Smooth muscle cell (in vitro differentiated cells): ENCODE results near the gene CRAMP1. TPM values are rescaled to one million over a fixed set of nuclear protein-coding genes. Genes with fewer than 3 reads are reported as not detected.

Experiments
- DNase-seq: peaks from one replicate; lab custom pipeline; 2025; ENCODE audit not compliant: unreplicated experiment; lab: John Stamatoyannopoulos, UW
- H2AFZ ChIP-seq: fragments of 200-600 bp; sonication (generic); 2 replicates; pipeline ENCODE4 v1.6.0; 2016; ENCODE audit warnings: antibody characterized with exemption, low read depth, mild to moderate bottlenecking
- H3F3A ChIP-seq: fragments of 200-600 bp; sonication (generic); 2 replicates; pipeline ENCODE4 v1.6.0; 2017; ENCODE audit warnings: antibody characterized with exemption, low read depth
- H3K27ac ChIP-seq: fragments of 200-600 bp; sonication (generic); 2 replicates; pipeline ENCODE4 v1.5.1; 2016; ENCODE audit warnings: low read depth, mild to moderate bottlenecking
- H3K27me3 ChIP-seq: fragments of 200-600 bp; sonication (generic); 2 replicates; pipeline ENCODE4 v1.6.1; 2016; ENCODE audit warnings: low read depth, mild to moderate bottlenecking
- H3K36me3 ChIP-seq: fragments of 200-600 bp; sonication (generic); 2 replicates; pipeline ENCODE4 v1.5.1; 2016; ENCODE audit warnings: low read depth
- H3K4me1 ChIP-seq: fragments of 200-600 bp; sonication (generic); 2 replicates; pipeline ENCODE4 v1.5.1; 2016; ENCODE audit warnings: low read depth
- H3K4me2 ChIP-seq: fragments of 200-600 bp; sonication (generic); 2 replicates; pipeline ENCODE4 v1.6.0; 2016; ENCODE audit warnings: mild to moderate bottlenecking
- H3K4me3 ChIP-seq: fragments of 200-600 bp; sonication (generic); 2 replicates; pipeline ENCODE4 v1.5.1; 2016; ENCODE audit warnings: mild to moderate bottlenecking
- H3K79me2 ChIP-seq: fragments of 200-600 bp; sonication (generic); 2 replicates; pipeline ENCODE4 v1.6.0; 2016; ENCODE audit warnings: low read depth, mild to moderate bottlenecking
- H3K9ac ChIP-seq: fragments of 200-600 bp; sonication (generic); 2 replicates; pipeline ENCODE4 v1.6.0; 2016; ENCODE audit warnings: low read depth
- H3K9me3 ChIP-seq: fragments of 200-600 bp; sonication (generic); replicated peaks from 2 replicates; pipeline ENCODE4 v1.5.1; 2016; ENCODE audit warnings: low read depth
- H4K20me1 ChIP-seq: fragments of 200-600 bp; sonication (generic); 2 replicates; pipeline ENCODE4 v1.6.0; 2016; ENCODE audit warnings: low read depth
- CTCF ChIP-seq: fragments of 200-600 bp; sonication (generic); IDR thresholded peaks from 2 replicates; pipeline ENCODE4 v1.5.1; 2017; ENCODE audit warnings: borderline replicate concordance, mild to moderate bottlenecking, antibody characterized with exemption; ENCODE audit not compliant: insufficient read depth, poor library complexity, severe bottlenecking
- WGBS: methylation state at CpG from one replicate; pipeline ENCODE4 v1.1.7; 2016; ENCODE audit warnings: low lambda C conversion rate; 5-methylcytosine and 5-hydroxymethylcytosine counted together
- polyA plus RNA-seq: library from polyadenylated mRNA; unstranded; fragments of >200 nt; fragmentation: Nextera tagmentation; extraction: Ambion mirVana; gene quantifications from 2 replicates; pipeline ENCODE4 v1.2.1, GENCODE V29; 2016
- total RNA-seq: library from RNA; depleted of rRNA; stranded (reverse); fragments of >200 nt; gene quantifications from 2 replicates; pipeline ENCODE4 v1.2.3, GENCODE V29; 2014

Gene CRAMP1
- total and polyA plus RNA-seq, 2 experiments from 2014 or later = 7.9 to 16.5 TPM

- no peaks in the 10 kb centered on the region for H3K9me3 ChIP-seq
- H2AFZ ChIP-seq = no peak overlapping the region
- DNase-seq = no peak
- no peak overlapping the region for H3K4me2 ChIP-seq
- H3K79me2 ChIP-seq = no peaks in the 10 kb centered on the region
- no peak overlapping the region for H3K9ac ChIP-seq
- no peaks in the 10 kb centered on the region for H3F3A ChIP-seq
- no peak for TF ChIP-seq CTCF
- no peaks in the 10 kb centered on the region for H3K4me1 ChIP-seq
- no peaks in the 10 kb centered on the region for H3K27me3 ChIP-seq
- H3K27ac ChIP-seq = no peak overlapping the region
- H3K4me3 ChIP-seq = no peak overlapping the region
- peaks cover 12% of the 10 kb centered on the region for H4K20me1 ChIP-seq
- H3K36me3 ChIP-seq = peaks cover 7% of the 10 kb centered on the region
- 97% methylated on average over 52 of the region's 52 CpGs for WGBS
Observed at GRCh38 chr16:1655909-1656807, 44.0 kb downstream of the CRAMP1 start.

- Histone ChIP-seq H3K27ac (no peak overlapping the region), H3K9ac (no peak overlapping the region), H3K4me2 (no peak overlapping the region), H3K4me1 (no peaks in the 10 kb centered on the region), H3F3A (no peaks in the 10 kb centered on the region), H3K27me3 (no peaks in the 10 kb centered on the region), H3K36me3 (peaks cover 7% of the 10 kb centered on the region), H2AFZ (no peak overlapping the region), H3K79me2 (no peaks in the 10 kb centered on the region), H4K20me1 (peaks cover 4% of the 10 kb centered on the region), H3K4me3 (no peak overlapping the region), H3K9me3 (no peaks in the 10 kb centered on the region)
- no peak for DNase-seq
- 95% methylated on average over 21 of the region's 24 CpGs for WGBS
- TF ChIP-seq CTCF = no peak
Observed at GRCh38 chr16:1656808-1657617, 44.9 kb downstream of the CRAMP1 start.

GRCh38 chr16:1657841-1658240 lies 45.7 kb downstream of the CRAMP1 start:
- Histone ChIP-seq H4K20me1 (peaks cover 4% of the 10 kb centered on the region), H3K4me2 (no peak overlapping the region), H3K9me3 (no peaks in the 10 kb centered on the region), H3K4me1 (no peaks in the 10 kb centered on the region), H3K27ac (no peak overlapping the region), H3K4me3 (no peak overlapping the region), H3K36me3 (peaks cover 7% of the 10 kb centered on the region), H3K27me3 (no peaks in the 10 kb centered on the region), H3K79me2 (no peaks in the 10 kb centered on the region), H3K9ac (no peak overlapping the region), H2AFZ (no peak overlapping the region), H3F3A (no peaks in the 10 kb centered on the region)
- no peak for TF ChIP-seq CTCF
- WGBS = 91% methylated on average over 11 of the region's 13 CpGs
- no peak for DNase-seq
